GM20431 (cell line): ENCODE data around the gene CCNB1IP1.

Experiments
- in situ Hi-C: fragments of 300-500 bp; cut with MseI, MboI; formaldehyde crosslinking; loops from one replicate; pipeline ENCODE4 v1.15.0; 2020; ENCODE audit warnings: low sequenced_read_pairs; ENCODE audit not compliant: unreplicated experiment

Gene CCNB1IP1

DNA sequence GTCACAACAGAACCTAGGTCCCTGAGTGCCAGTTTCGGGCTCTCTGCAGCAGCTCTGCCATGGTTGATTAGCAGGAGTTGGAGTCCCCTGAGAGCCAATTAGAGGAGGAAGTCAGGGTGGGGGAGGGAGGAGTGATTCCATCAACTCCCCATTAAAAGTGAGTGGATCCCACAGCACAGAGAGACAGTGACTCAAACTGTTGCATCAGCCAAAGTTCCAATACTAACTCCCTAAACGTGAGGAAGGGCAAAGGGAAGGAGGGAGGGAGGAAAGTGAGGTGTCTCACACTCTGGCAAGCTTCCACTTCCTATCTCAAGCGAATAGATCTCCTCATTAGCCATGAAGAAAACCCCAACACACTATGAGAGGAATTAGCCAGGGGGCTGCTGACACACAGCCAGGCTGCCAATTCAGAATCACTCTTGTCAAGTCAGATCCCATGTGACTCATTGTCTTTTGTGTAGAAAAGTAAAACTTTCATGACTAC is 70.4 kb downstream of the CCNB1IP1 start:
- in situ Hi-C loops, result no loop called here
